GM12875 (cell line): ENCODE data around the gene HOXA4.

Experiments
- H3K4me3 ChIP-seq: one replicate; pipeline ENCODE4 v1.5.1; 2011; ENCODE audit warnings: low read depth, low read length, control low read depth
- CTCF ChIP-seq: IDR thresholded peaks from 2 replicates; pipeline ENCODE4 v1.5.1; 2011; ENCODE audit warnings: low read depth, mild to moderate bottlenecking, control low read depth, inconsistent platforms, low read length, moderate library complexity, borderline replicate concordance; ENCODE audit not compliant: insufficient read depth

HOXA4 gene

GRCh38 chr7:27131390-27131819, 848 bp upstream of the HOXA4 start:
- no peak overlapping the region for H3K4me3 ChIP-seq

GRCh38 chr7:27129729-27130539, 623 bp downstream of the HOXA4 start:
- H3K4me3 ChIP-seq: no peak overlapping the region
- no peak for TF ChIP-seq CTCF

More at GRCh38 chr7:27131390-27131819, 848 bp upstream of the HOXA4 start:
- no peak for TF ChIP-seq CTCF

GRCh38 chr7:27128776-27129728, 1.5 kb downstream of the HOXA4 start:
- no peak for TF ChIP-seq CTCF
- H3K4me3 ChIP-seq: no peak overlapping the region

GRCh38 chr7:27128034-27128433, 2.5 kb downstream of the HOXA4 start:
- no peak overlapping the region for H3K4me3 ChIP-seq
- TF ChIP-seq CTCF: no peak

GRCh38 chr7:27126596-27127327, 3.8 kb downstream of the HOXA4 start:
- no peak for TF ChIP-seq CTCF
- no peak overlapping the region for H3K4me3 ChIP-seq

GRCh38 chr7:27125986-27126394, 4.6 kb downstream of the HOXA4 start:
- no peak for TF ChIP-seq CTCF
- H3K4me3 ChIP-seq: no peak overlapping the region
